Upper lobe of left lung (tissue), 4 donors: ENCODE measurements around the gene MYLIP.

Source experiments
- POLR2A ChIP-seq, 4 donors: fragments of 450-650 bp; IDR thresholded peaks; one replicate each; pipeline ENCODE4 v1.5.1; 2016 to 2017; ENCODE audit warnings: antibody characterized with exemption in 4 of 4, mild to moderate bottlenecking in 2 of 4
- POLR2AphosphoS5 ChIP-seq, 2 donors: sonication (generic); formaldehyde crosslinking; IDR thresholded peaks; one replicate each; pipeline ENCODE4 v1.5.1; 2017; ENCODE audit warnings: antibody characterized with exemption in 2 of 2
- TF ChIP-seq, protein P1 (sequence below), 6 experiments: fragments of 450-650 bp in 4 of 6; fragments of 200-600 bp in 2 of 6; sonication (generic) in 2 of 6; IDR thresholded peaks; one replicate each; pipeline ENCODE4 v1.5.1; 2016 to 2019; ENCODE audit warnings: antibody characterized with exemption in 6 of 6

DNA sequence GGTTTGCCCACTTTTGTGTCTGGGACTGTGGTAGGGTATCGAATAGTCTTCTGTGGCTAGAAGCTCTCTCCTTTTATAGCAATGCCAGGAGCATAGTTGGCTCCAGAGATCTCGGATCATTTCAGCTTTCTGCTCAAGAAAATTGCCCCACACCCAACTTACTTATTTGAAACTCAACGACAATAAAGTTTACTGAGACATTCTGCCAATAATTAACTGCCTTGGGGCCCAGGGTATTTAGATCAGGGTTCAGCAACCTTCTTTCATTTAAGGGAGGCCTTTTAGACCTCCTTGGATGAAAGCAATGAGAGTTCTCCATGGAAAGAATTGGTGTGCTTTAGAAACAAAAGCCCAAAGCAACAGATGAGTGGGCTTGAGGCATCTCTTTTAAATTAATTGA lies 55.7 kb downstream of the MYLIP start:
- no peak for TF ChIP-seq POLR2AphosphoS5 (IDR thresholded peaks at IDR 0.05)
- TF ChIP-seq POLR2A (IDR thresholded peaks at IDR 0.05), result no peak
- TF ChIP-seq, protein P1, sequence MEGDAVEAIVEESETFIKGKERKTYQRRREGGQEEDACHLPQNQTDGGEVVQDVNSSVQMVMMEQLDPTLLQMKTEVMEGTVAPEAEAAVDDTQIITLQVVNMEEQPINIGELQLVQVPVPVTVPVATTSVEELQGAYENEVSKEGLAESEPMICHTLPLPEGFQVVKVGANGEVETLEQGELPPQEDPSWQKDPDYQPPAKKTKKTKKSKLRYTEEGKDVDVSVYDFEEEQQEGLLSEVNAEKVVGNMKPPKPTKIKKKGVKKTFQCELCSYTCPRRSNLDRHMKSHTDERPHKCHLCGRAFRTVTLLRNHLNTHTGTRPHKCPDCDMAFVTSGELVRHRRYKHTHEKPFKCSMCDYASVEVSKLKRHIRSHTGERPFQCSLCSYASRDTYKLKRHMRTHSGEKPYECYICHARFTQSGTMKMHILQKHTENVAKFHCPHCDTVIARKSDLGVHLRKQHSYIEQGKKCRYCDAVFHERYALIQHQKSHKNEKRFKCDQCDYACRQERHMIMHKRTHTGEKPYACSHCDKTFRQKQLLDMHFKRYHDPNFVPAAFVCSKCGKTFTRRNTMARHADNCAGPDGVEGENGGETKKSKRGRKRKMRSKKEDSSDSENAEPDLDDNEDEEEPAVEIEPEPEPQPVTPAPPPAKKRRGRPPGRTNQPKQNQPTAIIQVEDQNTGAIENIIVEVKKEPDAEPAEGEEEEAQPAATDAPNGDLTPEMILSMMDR (IDR thresholded peaks at IDR 0.05), result no peak
